NB4 (cell line): ENCODE data around the gene ZNF101.

Experiments
- CTCF ChIP-seq: IDR thresholded peaks from one replicate; pipeline ENCODE4 v1.5.1; 2012; ENCODE audit warnings: low read depth, low read length
- POLR2A ChIP-seq: IDR thresholded peaks from 2 replicates; pipeline ENCODE4 v1.6.1; 2011; ENCODE audit warnings: mild to moderate bottlenecking; ENCODE audit not compliant: insufficient read length; ENCODE audit errors: extremely low read depth

GRCh38 chr19:19654441-19654840 lies 14.2 kb upstream of the ZNF101 start:
- TF ChIP-seq CTCF = no peak
- no peak for TF ChIP-seq POLR2A
